HepG2 (cell line): Measurements from ENCODE around the gene ZCCHC18. TPM values are rescaled to one million over a fixed set of nuclear protein-coding genes. Genes with fewer than 3 reads are reported as not detected.

Experiments used
- KDM5A ChIP-seq: fragments of 200-600 bp; sonication (generic); IDR thresholded peaks from 2 replicates; pipeline ENCODE4 v1.7.0; 2018; ENCODE audit warnings: antibody characterized with exemption, mild to moderate bottlenecking, low read length, borderline replicate concordance
- PHF20 ChIP-seq: sonication (generic); formaldehyde crosslinking; IDR thresholded peaks from 2 replicates; pipeline ENCODE4 v1.5.0; 2020; ENCODE audit warnings: mild to moderate bottlenecking, missing genetic modification reagents
- POLR2AphosphoS5 ChIP-seq: IDR thresholded peaks from 2 replicates; pipeline ENCODE4 v1.6.1; 2012; ENCODE audit warnings: low read depth, low read length
- SALL1 ChIP-seq: sonication (generic); formaldehyde crosslinking; IDR thresholded peaks from 2 replicates; pipeline ENCODE4 v1.8.0; 2022; ENCODE audit warnings: mild to moderate bottlenecking, missing genetic modification reagents
- SUZ12 ChIP-seq: fragments of 150-350 bp; IDR thresholded peaks from 2 replicates; pipeline ENCODE4 v1.6.1; 2014; ENCODE audit warnings: low read depth, low read length
- TAF1 ChIP-seq: sonication (generic); formaldehyde crosslinking; IDR thresholded peaks from 2 replicates; pipeline ENCODE4 v1.4.0; 2020; ENCODE audit warnings: missing genetic modification reagents
- ZGPAT ChIP-seq: IDR thresholded peaks from 2 replicates; pipeline ENCODE4 v1.6.1; 2016; ENCODE audit warnings: mild to moderate bottlenecking
- ZKSCAN1 ChIP-seq: fragments of 150-350 bp; IDR thresholded peaks from 2 replicates; pipeline ENCODE4 v1.6.1; 2014; ENCODE audit warnings: low read length
- ZNF83 ChIP-seq: sonication (generic); formaldehyde crosslinking; IDR thresholded peaks from 2 replicates; pipeline ENCODE4 v1.4.0; 2020; ENCODE audit warnings: missing genetic modification reagents, mild to moderate bottlenecking, borderline replicate concordance
- polyA plus RNA-seq, 8 experiments: library from polyadenylated mRNA; depleted of rRNA in 3 of 8; stranded (reverse) in 7 of 8; unstranded in 1 of 8; fragments of >200 nt; fragmentation: Illumina TruSeq in 4 of 8; extraction: Trizol in 4 of 8; gene quantifications; 2 replicates each; pipeline versions ENCODE4 v1.2.1 to v1.2.3, GENCODE V29; 2011 to 2016; ENCODE audit warnings: low read depth in 4 of 8, missing spikeins in 1 of 8, mixed read lengths in 1 of 8; ENCODE audit not compliant: insufficient read depth in 1 of 8
- total RNA-seq, 5 experiments: library from RNA; depleted of rRNA; stranded (reverse); fragments of >200 nt; fragmentation: Illumina TruSeq; extraction: Trizol; gene quantifications; 2 replicates each; pipeline ENCODE4 v1.2.3, GENCODE V29; 2016; ENCODE audit warnings: low read depth in 1 of 5
- TF ChIP-seq, protein P1 (sequence below): sonication (generic); formaldehyde crosslinking; IDR thresholded peaks from 2 replicates; pipeline ENCODE4 v1.5.1; 2020; ENCODE audit warnings: missing genetic modification reagents, mild to moderate bottlenecking, borderline replicate concordance
- TF ChIP-seq, protein P2 (sequence below): sonication (generic); formaldehyde crosslinking; IDR thresholded peaks from 2 replicates; pipeline ENCODE4 v1.5.0; 2020; ENCODE audit warnings: mild to moderate bottlenecking, missing genetic modification reagents, borderline replicate concordance
- TF ChIP-seq, protein P3 (sequence below): IDR thresholded peaks from 2 replicates; pipeline ENCODE4 v1.6.1; 2012; ENCODE audit warnings: low read depth, low read length, improper control_type of control experiment
- TF ChIP-seq, protein P4 (sequence below): sonication (generic); formaldehyde crosslinking; IDR thresholded peaks from 2 replicates; pipeline ENCODE4 v1.8.1; 2022; ENCODE audit warnings: low read depth, mild to moderate bottlenecking, missing genetic modification reagents
- TF ChIP-seq, protein P5 (sequence below): sonication (generic); formaldehyde crosslinking; IDR thresholded peaks from 2 replicates; pipeline ENCODE4 v1.8.0; 2023; ENCODE audit warnings: mild to moderate bottlenecking, missing genetic modification reagents

ZCCHC18 gene
- total and polyA plus RNA-seq, 2 of the 13 experiments (the other 11 are each of a cell fraction or from before 2014, with no cell fraction given), result 0.18 to 0.33 TPM

- TF ChIP-seq, protein P1, sequence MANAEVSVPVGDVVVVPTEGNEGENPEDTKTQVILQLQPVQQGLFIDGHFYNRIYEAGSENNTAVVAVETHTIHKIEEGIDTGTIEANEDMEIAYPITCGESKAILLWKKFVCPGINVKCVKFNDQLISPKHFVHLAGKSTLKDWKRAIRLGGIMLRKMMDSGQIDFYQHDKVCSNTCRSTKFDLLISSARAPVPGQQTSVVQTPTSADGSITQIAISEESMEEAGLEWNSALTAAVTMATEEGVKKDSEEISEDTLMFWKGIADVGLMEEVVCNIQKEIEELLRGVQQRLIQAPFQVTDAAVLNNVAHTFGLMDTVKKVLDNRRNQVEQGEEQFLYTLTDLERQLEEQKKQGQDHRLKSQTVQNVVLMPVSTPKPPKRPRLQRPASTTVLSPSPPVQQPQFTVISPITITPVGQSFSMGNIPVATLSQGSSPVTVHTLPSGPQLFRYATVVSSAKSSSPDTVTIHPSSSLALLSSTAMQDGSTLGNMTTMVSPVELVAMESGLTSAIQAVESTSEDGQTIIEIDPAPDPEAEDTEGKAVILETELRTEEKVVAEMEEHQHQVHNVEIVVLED, result peak; percentile 93
- TF ChIP-seq KDM5A, result peak; percentile 94
- TF ChIP-seq SUZ12, result peak; percentile 21; the same call in 1 of the 2 replicates
- TF ChIP-seq ZKSCAN1, result no peak
- peak; percentile 52 for TF ChIP-seq TAF1
- TF ChIP-seq PHF20 (CRISPR knock-in tag), result peak; percentile 96
- TF ChIP-seq SALL1 (CRISPR knock-in tag), result peak; percentile 65; the same call in 1 of the 2 replicates
- TF ChIP-seq, protein P2, sequence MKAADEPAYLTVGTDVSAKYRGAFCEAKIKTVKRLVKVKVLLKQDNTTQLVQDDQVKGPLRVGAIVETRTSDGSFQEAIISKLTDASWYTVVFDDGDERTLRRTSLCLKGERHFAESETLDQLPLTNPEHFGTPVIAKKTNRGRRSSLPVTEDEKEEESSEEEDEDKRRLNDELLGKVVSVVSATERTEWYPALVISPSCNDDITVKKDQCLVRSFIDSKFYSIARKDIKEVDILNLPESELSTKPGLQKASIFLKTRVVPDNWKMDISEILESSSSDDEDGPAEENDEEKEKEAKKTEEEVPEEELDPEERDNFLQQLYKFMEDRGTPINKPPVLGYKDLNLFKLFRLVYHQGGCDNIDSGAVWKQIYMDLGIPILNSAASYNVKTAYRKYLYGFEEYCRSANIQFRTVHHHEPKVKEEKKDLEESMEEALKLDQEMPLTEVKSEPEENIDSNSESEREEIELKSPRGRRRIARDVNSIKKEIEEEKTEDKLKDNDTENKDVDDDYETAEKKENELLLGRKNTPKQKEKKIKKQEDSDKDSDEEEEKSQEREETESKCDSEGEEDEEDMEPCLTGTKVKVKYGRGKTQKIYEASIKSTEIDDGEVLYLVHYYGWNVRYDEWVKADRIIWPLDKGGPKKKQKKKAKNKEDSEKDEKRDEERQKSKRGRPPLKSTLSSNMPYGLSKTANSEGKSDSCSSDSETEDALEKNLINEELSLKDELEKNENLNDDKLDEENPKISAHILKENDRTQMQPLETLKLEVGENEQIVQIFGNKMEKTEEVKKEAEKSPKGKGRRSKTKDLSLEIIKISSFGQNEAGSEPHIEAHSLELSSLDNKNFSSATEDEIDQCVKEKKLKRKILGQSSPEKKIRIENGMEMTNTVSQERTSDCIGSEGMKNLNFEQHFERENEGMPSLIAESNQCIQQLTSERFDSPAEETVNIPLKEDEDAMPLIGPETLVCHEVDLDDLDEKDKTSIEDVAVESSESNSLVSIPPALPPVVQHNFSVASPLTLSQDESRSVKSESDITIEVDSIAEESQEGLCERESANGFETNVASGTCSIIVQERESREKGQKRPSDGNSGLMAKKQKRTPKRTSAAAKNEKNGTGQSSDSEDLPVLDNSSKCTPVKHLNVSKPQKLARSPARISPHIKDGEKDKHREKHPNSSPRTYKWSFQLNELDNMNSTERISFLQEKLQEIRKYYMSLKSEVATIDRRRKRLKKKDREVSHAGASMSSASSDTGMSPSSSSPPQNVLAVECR, result peak; percentile 83; the same call in 1 of the 2 replicates
- TF ChIP-seq, protein P3, sequence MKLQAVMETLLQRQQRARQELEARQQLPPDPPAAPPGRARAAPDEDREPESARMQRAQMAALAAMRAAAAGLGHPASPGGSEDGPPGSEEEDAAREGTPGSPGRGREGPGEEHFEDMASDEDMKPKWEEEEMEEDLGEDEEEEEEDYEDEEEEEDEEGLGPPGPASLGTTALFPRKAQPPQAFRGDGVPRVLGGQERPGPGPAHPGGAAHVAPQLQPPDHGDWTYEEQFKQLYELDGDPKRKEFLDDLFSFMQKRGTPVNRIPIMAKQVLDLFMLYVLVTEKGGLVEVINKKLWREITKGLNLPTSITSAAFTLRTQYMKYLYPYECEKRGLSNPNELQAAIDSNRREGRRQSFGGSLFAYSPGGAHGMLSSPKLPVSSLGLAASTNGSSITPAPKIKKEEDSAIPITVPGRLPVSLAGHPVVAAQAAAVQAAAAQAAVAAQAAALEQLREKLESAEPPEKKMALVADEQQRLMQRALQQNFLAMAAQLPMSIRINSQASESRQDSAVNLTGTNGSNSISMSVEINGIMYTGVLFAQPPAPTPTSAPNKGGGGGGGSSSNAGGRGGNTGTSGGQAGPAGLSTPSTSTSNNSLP, result 0 out of 2 replicates have a peak, but pooled peaks have one; percentile 31
- TF ChIP-seq POLR2AphosphoS5, result peak; percentile 43; the same call in 1 of the 2 replicates
- TF ChIP-seq ZGPAT (CRISPR knock-in tag), result peak; percentile 52; the same call in 1 of the 2 replicates
- TF ChIP-seq ZNF83 (CRISPR knock-in tag), result no peak
- TF ChIP-seq, protein P4, sequence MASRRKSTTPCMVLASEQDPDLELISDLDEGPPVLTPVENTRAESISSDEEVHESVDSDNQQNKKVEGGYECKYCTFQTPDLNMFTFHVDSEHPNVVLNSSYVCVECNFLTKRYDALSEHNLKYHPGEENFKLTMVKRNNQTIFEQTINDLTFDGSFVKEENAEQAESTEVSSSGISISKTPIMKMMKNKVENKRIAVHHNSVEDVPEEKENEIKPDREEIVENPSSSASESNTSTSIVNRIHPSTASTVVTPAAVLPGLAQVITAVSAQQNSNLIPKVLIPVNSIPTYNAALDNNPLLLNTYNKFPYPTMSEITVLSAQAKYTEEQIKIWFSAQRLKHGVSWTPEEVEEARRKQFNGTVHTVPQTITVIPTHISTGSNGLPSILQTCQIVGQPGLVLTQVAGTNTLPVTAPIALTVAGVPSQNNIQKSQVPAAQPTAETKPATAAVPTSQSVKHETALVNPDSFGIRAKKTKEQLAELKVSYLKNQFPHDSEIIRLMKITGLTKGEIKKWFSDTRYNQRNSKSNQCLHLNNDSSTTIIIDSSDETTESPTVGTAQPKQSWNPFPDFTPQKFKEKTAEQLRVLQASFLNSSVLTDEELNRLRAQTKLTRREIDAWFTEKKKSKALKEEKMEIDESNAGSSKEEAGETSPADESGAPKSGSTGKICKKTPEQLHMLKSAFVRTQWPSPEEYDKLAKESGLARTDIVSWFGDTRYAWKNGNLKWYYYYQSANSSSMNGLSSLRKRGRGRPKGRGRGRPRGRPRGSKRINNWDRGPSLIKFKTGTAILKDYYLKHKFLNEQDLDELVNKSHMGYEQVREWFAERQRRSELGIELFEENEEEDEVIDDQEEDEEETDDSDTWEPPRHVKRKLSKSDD, result peak; percentile 71; the same call in 1 of the 2 replicates
- TF ChIP-seq, protein P5, sequence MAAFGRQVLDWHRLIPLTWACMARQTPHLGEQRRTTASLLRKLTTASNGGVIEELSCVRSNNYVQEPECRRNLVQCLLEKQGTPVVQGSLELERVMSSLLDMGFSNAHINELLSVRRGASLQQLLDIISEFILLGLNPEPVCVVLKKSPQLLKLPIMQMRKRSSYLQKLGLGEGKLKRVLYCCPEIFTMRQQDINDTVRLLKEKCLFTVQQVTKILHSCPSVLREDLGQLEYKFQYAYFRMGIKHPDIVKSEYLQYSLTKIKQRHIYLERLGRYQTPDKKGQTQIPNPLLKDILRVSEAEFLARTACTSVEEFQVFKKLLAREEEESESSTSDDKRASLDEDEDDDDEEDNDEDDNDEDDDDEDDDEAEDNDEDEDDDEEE (CRISPR knock-in tag), result no peak
Measured at GRCh38 chrX:104156630-104157529, 44.6 kb downstream of the ZCCHC18 start, which contains the start of gene SLC25A53 (continued).
